GM13976 (cell line): ENCODE data around the gene KRTAP12-4.
"Not testable (repeated sequence)": the region's sequence is repeated elsewhere in the genome, so short reads cannot be mapped to it uniquely, and the experiment has no call there.

ENCODE experiments used
- DNase-seq: peaks from one replicate; pipeline ENCODE4 v3.0.0; 2012; ENCODE audit warnings: low spot score
- CTCF ChIP-seq: IDR thresholded peaks from 2 replicates; pipeline ENCODE4 v1.5.1; 2012; ENCODE audit warnings: borderline replicate concordance, mild to moderate bottlenecking; ENCODE audit not compliant: insufficient read depth; ENCODE audit errors: extremely low read depth, missing control alignments, control extremely low read depth
- in situ Hi-C: fragments of 300-500 bp; cut with MboI; formaldehyde crosslinking; loops from one replicate; pipeline ENCODE4 v1.12.0; 2022; ENCODE audit warnings: low sequenced_read_pairs, mixed read lengths, inconsistent platforms; ENCODE audit not compliant: unreplicated experiment

Gene KRTAP12-4

GRCh38 chr21:44677881-44678280 is 23.4 kb upstream of the KRTAP12-4 start:
- no peak for DNase-seq
- TF ChIP-seq CTCF, result no peak
- in situ Hi-C loops, result no loop called here

DNA sequence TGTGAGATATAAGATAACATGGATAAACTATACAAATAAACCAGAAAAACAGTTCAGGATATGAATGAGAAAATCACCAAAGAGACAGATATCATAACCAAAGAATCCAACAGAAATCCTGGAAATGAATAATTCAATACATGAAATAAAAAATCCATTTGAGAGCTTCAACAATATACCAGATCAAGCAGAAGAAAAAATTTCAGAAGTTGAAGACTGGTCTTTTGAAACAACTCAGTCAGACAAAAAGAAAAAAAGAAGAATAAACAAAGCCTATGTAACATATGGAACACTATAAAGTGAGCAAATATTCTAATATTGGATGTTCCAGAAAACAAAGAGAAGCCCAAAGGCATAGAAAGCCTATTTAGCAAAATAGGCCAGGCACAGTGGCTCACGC is 17.5 kb upstream of the KRTAP12-4 start:
- in situ Hi-C loops, result no loop called here
- TF ChIP-seq CTCF, result no peak
- no peak for DNase-seq

DNA sequence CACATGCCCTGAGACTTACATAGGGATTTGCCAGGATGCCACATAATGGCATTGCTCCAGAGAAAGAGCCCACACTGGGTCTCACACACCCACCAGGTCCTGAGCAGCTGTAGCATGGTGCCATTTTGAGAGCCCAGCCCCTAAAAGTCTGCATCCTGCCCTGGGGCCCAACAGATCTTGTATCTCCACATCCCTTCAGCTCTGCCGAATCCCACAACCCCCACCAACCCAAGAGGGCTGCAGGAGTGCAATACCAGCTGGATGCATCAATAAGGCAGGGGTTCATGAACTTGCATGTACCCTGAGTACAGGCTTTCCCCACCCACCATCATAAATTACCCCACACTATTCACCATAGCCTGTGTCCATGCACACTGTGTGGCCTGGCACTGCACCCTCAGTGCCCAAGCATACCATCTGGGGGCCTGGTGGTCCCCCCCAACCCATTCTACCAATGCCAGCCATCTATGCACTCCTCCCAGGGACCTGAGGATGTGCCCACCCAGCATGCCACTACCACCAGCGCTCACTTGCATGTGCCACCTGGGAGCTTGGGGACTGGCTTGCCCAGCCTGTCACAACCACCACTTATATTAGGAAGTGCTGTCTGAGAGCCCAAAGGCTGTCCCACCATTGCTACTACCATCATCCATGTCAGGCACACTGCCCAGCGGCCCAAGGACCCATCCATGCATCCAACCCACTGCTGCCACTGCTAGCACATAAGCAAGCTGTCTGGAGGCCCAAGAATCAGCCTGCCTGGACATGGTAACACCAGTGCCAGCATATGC is 16.4 kb upstream of the KRTAP12-4 start:
- DNase-seq, result no peak
- no peak for TF ChIP-seq CTCF
- in situ Hi-C loops, result no loop called here

DNA sequence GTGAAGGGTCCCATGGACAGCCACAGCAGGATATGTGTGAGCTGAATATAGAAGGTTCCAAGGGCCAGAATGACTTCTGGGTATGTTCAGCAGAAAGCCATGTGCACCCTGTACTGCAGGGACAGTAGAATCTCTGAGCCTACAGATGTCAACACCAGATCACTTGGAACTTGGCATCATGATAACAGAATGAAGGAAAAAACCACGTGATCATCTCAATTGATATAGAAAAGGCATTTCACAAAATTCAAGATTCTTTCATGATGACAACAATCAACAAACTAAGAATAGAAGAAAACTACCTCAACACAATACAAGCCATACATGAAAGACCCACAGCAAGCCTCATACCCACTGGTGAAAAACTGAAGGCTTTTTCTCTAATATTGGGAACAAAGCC is 13.2 kb upstream of the KRTAP12-4 start:
- TF ChIP-seq CTCF, result no peak
- DNase-seq, result no peak
- in situ Hi-C loops, result no loop called here

DNA sequence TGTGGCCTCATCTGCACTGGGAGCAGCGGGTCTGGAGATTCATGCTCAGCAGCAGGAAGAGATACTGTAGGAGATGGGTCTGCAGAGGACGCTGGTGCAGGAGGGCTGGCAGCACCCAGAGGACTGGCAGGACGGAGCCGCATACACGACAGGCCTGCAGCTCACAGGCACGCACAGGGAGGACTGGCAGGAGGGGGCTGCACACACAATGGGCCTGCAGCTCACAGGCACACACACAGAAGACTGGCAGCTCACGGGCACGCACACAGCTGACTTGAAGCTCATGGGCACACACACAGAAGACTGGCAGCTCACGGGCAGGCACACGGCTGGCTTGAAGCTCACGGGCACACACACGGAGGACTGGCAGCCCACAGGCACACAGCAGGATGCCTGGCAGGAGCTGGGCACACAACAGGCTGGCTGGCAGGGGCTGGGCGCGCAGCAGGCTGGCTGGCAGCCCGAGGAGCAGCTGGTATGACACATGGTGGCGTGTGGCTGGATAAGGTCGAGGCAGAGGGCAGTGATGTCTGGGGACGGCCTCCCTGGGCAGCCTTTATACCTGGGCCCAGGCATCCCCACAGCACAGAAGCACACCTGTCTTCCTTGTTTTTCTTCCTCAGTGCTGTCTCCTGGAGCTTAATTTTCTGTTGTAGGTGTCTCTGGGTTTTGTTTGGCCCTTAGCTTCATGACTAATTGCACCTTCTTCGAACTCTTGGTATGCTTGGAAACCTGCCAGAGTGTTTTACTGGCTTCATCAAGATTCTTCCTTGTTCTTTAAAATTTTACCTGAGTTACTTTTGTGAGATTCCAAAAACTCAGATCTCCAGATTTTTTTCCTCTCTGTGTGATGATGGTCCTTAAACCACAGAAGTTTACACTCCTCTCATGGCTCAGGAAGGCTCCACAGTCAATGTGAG is 12.2 kb upstream of the KRTAP12-4 start, which contains the start of gene KRTAP12-2:
KRTAP12-2 (minus strand) TSS at position 527 of the 920 bp plus-strand sequence; CDS start at position 486, 41 bp downstream.
- DNase-seq, result no peak
- in situ Hi-C loops, result no loop called here
- TF ChIP-seq CTCF, result no peak

GRCh38 chr21:44664691-44665090 is 10.2 kb upstream of the KRTAP12-4 start:
- in situ Hi-C loops, result no loop called here

GRCh38 chr21:44661567-44661966 is 7.1 kb upstream of the KRTAP12-4 start:
- in situ Hi-C loops, DNase-seq: not testable (repeated sequence)

More at GRCh38 chr21:44664691-44665090, 10.2 kb upstream of the KRTAP12-4 start:
- DNase-seq, result no peak
- no peak for TF ChIP-seq CTCF
